CD4-positive, CD25-positive, alpha-beta regulatory T cell (primary cell): ENCODE measurements around the gene CCL4. TPM values are rescaled to one million over a fixed set of nuclear protein-coding genes. Genes with fewer than 3 reads are reported as not detected.
A peak's percentile ranks its signal among the peaks of the same experiment; 100 is the strongest.

Experiments
- ATAC-seq, 2 donors: fragments of 150-1000 bp; cut with Tn5 transposase; one replicate each; pipeline ENCODE4 v1.10.0; 2021; ENCODE audit warnings: low read depth in 2 of 2, moderate number of reproducible peaks in 2 of 2, moderate library complexity in 1 of 2
- DNase-seq, 3 donors: peaks; one replicate each; pipeline versions ENCODE4 v3.0.0 to v3.0.0-alpha.2; 2012 to 2022; ENCODE audit warnings: mixed read lengths in 1 of 3
- H3K27ac ChIP-seq: one replicate; pipeline ENCODE4 v1.7.0; 2013; ENCODE audit warnings: mild to moderate bottlenecking, low read length; ENCODE audit not compliant: insufficient read depth, poor library complexity, severe bottlenecking
- H3K27me3 ChIP-seq: one replicate; pipeline ENCODE4 v1.7.0; 2013; ENCODE audit warnings: low read length; ENCODE audit not compliant: control insufficient read depth, insufficient read depth
- H3K36me3 ChIP-seq: one replicate; pipeline ENCODE4 v1.7.0; 2013; ENCODE audit warnings: mild to moderate bottlenecking, low read length, moderate library complexity; ENCODE audit not compliant: control insufficient read depth, insufficient read depth
- H3K4me1 ChIP-seq: 2 replicates; pipeline ENCODE4 v1.7.0; 2013; ENCODE audit warnings: mild to moderate bottlenecking, low read length; ENCODE audit not compliant: insufficient read depth, control insufficient read depth, poor library complexity, severe bottlenecking
- H3K4me3 ChIP-seq: one replicate; pipeline ENCODE4 v1.7.0; 2013; ENCODE audit warnings: low read depth, mild to moderate bottlenecking, low read length, moderate library complexity
- H3K9me3 ChIP-seq, 2 experiments: 1 replicate in 1 of 2; 2 replicates in 1 of 2; pipeline ENCODE4 v1.7.0; 2013; ENCODE audit warnings: low read length in 2 of 2, mild to moderate bottlenecking in 1 of 2, moderate library complexity in 1 of 2; ENCODE audit not compliant: control insufficient read depth in 2 of 2
- H3K27ac Mint-ChIP-seq, 3 donors: one replicate each; pipeline ENCODE4 v1.8.0; 2020 to 2022; ENCODE audit warnings: mild to moderate bottlenecking in 3 of 3, mixed read lengths in 3 of 3, moderate library complexity in 2 of 3
- H3K27me3 Mint-ChIP-seq: one replicate; pipeline ENCODE4 v1.8.0; 2022; ENCODE audit warnings: mild to moderate bottlenecking, mixed read lengths
- H3K36me3 Mint-ChIP-seq: one replicate; pipeline ENCODE4 v1.8.0; 2020; ENCODE audit warnings: mixed read lengths
- H3K4me1 Mint-ChIP-seq, 4 donors: one replicate each; pipeline ENCODE4 v1.8.0; 2020 to 2022; ENCODE audit warnings: mixed read lengths in 4 of 4, mild to moderate bottlenecking in 1 of 4
- H3K4me3 Mint-ChIP-seq, 4 donors: one replicate each; pipeline ENCODE4 v1.8.0; 2020 to 2022; ENCODE audit warnings: mild to moderate bottlenecking in 4 of 4, mixed read lengths in 4 of 4, moderate library complexity in 3 of 4
- H3K9me3 Mint-ChIP-seq, 7 donors: one replicate each; pipeline ENCODE4 v1.8.0; 2020 to 2022; ENCODE audit warnings: mixed read lengths in 7 of 7, mild to moderate bottlenecking in 3 of 7, moderate library complexity in 2 of 7
- polyA plus RNA-seq, 4 donors: library from polyadenylated mRNA; unstranded; fragments of 300-500 nt; fragmentation: Illumina TruSeq; gene quantifications; one replicate each; pipeline ENCODE4 v1.2.3, GENCODE V29; 2021
- total RNA-seq: library from RNA; stranded (reverse); gene quantifications from one replicate; pipeline ENCODE4 v1.2.3, GENCODE V29; 2022

The CCL4 gene
- total and polyA plus RNA-seq, 5 donors from 2014 or later, result 0.49 to 1.2 (median 0.59) TPM; not detected in 2

GRCh38 chr17:36066365-36066985 is 37.2 kb upstream of the CCL4 start:
- no peaks in the 10 kb centered on the region for H3K4me1 Mint-ChIP-seq
- no peaks in the 10 kb centered on the region for H3K9me3 Mint-ChIP-seq
- Histone ChIP-seq H3K4me3 (no peak overlapping the region), H3K27me3 (peaks cover 9% of the 10 kb centered on the region), H3K27ac (no peak overlapping the region), H3K4me1 (no peaks in the 10 kb centered on the region), H3K9me3 (no peaks in the 10 kb centered on the region), H3K36me3 (no peaks in the 10 kb centered on the region)
- ATAC-seq, result no peak
- H3K27ac Mint-ChIP-seq, result no peak overlapping the region
- H3K4me3 Mint-ChIP-seq, result no peak overlapping the region
- DNase-seq, result no peak
- H3K27me3 Mint-ChIP-seq, result peaks cover 13% of the 10 kb centered on the region
- H3K36me3 Mint-ChIP-seq, result no peaks in the 10 kb centered on the region

- H3K9me3 ChIP-seq, result no peaks in the 10 kb centered on the region
- H3K4me1 Mint-ChIP-seq, result peaks cover 0 to 3% (median 1%) of the 10 kb centered on the region in 4 donors
- no peaks in the 10 kb centered on the region for H3K36me3 ChIP-seq
- H3K4me3 Mint-ChIP-seq, result no peak overlapping the region
- H3K4me3 ChIP-seq, result no peak overlapping the region
- H3K27me3 Mint-ChIP-seq, result peaks cover 10% of the 10 kb centered on the region
- H3K27ac Mint-ChIP-seq, result peak overlapping the region in 1 of 3 donors; percentile 10
- H3K4me1 ChIP-seq, result no peaks in the 10 kb centered on the region
- no peaks in the 10 kb centered on the region for H3K36me3 Mint-ChIP-seq
- ATAC-seq (no peak), DNase-seq (no peak)
- peaks cover 0 to 1% (median 0%) of the 10 kb centered on the region in 7 donors for H3K9me3 Mint-ChIP-seq
- peaks cover 9% of the 10 kb centered on the region for H3K27me3 ChIP-seq
- H3K27ac ChIP-seq, result no peak overlapping the region
Measured at GRCh38 chr17:36068524-36068923, 35.1 kb upstream of the CCL4 start.

- Histone ChIP-seq H3K36me3 (no peaks in the 10 kb centered on the region), H3K27ac (no peak overlapping the region), H3K9me3 (no peaks in the 10 kb centered on the region), H3K4me3 (no peak overlapping the region), H3K27me3 (peaks cover 9% of the 10 kb centered on the region), H3K4me1 (no peaks in the 10 kb centered on the region)
- no peak for ATAC-seq
- H3K27me3 Mint-ChIP-seq, result peaks cover 4% of the 10 kb centered on the region
- H3K4me3 Mint-ChIP-seq, result no peak overlapping the region
- no peak overlapping the region for H3K27ac Mint-ChIP-seq
- no peak for DNase-seq
- H3K9me3 Mint-ChIP-seq, result peaks cover 0 to 1% (median 0%) of the 10 kb centered on the region in 7 donors
- peaks cover 0 to 3% (median 1%) of the 10 kb centered on the region in 4 donors for H3K4me1 Mint-ChIP-seq
- H3K36me3 Mint-ChIP-seq, result no peaks in the 10 kb centered on the region
Measured at GRCh38 chr17:36069136-36069535, 34.5 kb upstream of the CCL4 start.

GRCh38 chr17:36070427-36070826 is 33.2 kb upstream of the CCL4 start:
- Histone ChIP-seq H3K27ac (no peak overlapping the region), H3K9me3 (no peaks in the 10 kb centered on the region)

GRCh38 chr17:36071751-36072150 is 31.9 kb upstream of the CCL4 start:
- H3K27ac Mint-ChIP-seq, result no peak overlapping the region
- H3K4me3 Mint-ChIP-seq, result no peak overlapping the region
- Histone ChIP-seq H3K4me1 (no peaks in the 10 kb centered on the region), H3K27ac (no peak overlapping the region), H3K4me3 (no peak overlapping the region), H3K9me3 (no peaks in the 10 kb centered on the region), H3K27me3 (peaks cover 5% of the 10 kb centered on the region), H3K36me3 (no peaks in the 10 kb centered on the region)
- DNase-seq, result no peak
- no peaks in the 10 kb centered on the region for H3K27me3 Mint-ChIP-seq
- H3K36me3 Mint-ChIP-seq, result no peaks in the 10 kb centered on the region
- H3K4me1 Mint-ChIP-seq, result peaks cover 0 to 3% (median 1%) of the 10 kb centered on the region in 4 donors
- peaks cover 0 to 4% (median 0%) of the 10 kb centered on the region in 7 donors for H3K9me3 Mint-ChIP-seq
- no peak for ATAC-seq

More at GRCh38 chr17:36070427-36070826, 33.2 kb upstream of the CCL4 start:
- no peak overlapping the region for H3K4me3 ChIP-seq
- DNase-seq (no peak), ATAC-seq (no peak)
- Mint-ChIP-seq H3K27ac (no peak overlapping the region), H3K36me3 (no peaks in the 10 kb centered on the region), H3K27me3 (peaks cover under 1% of the 10 kb centered on the region), H3K4me3 (no peak overlapping the region), H3K9me3 (peaks cover 0 to 1% (median 0%) of the 10 kb centered on the region in 7 donors), H3K4me1 (peaks cover 0 to 3% (median 1%) of the 10 kb centered on the region in 4 donors)
- H3K36me3 ChIP-seq, result no peaks in the 10 kb centered on the region
- peaks cover 9% of the 10 kb centered on the region for H3K27me3 ChIP-seq
- H3K4me1 ChIP-seq, result no peaks in the 10 kb centered on the region

GRCh38 chr17:36072431-36073121 is 31.1 kb upstream of the CCL4 start:
- H3K27me3 Mint-ChIP-seq, result no peaks in the 10 kb centered on the region
- peaks cover 0 to 3% (median 1%) of the 10 kb centered on the region in 4 donors for H3K4me1 Mint-ChIP-seq
- peaks cover 0 to 2% of the 10 kb centered on the region in 2 experiments for H3K9me3 ChIP-seq
- peaks cover 4% of the 10 kb centered on the region for H3K27me3 ChIP-seq
- no peaks in the 10 kb centered on the region for H3K4me1 ChIP-seq
- no peak overlapping the region for H3K27ac Mint-ChIP-seq
- H3K9me3 Mint-ChIP-seq, result peaks cover 0 to 4% (median 0%) of the 10 kb centered on the region in 7 donors
- H3K36me3 Mint-ChIP-seq, result no peaks in the 10 kb centered on the region
- peak; percentile 6 to 49 (median 9) for DNase-seq
- no peak overlapping the region for H3K4me3 Mint-ChIP-seq
- no peak for ATAC-seq
- H3K36me3 ChIP-seq, result no peaks in the 10 kb centered on the region
- no peak overlapping the region for H3K4me3 ChIP-seq
- H3K27ac ChIP-seq, result no peak overlapping the region

- Mint-ChIP-seq H3K4me1 (peaks cover 0 to 3% (median 1%) of the 10 kb centered on the region in 4 donors), H3K36me3 (no peaks in the 10 kb centered on the region), H3K4me3 (no peak overlapping the region), H3K27me3 (peaks cover 8% of the 10 kb centered on the region), H3K9me3 (peaks cover 0 to 4% (median 0%) of the 10 kb centered on the region in 7 donors), H3K27ac (no peak overlapping the region)
- Histone ChIP-seq H3K36me3 (no peaks in the 10 kb centered on the region), H3K27ac (no peak overlapping the region), H3K4me3 (no peak overlapping the region), H3K4me1 (no peaks in the 10 kb centered on the region), H3K27me3 (peaks cover 4% of the 10 kb centered on the region), H3K9me3 (peaks cover 0 to 2% of the 10 kb centered on the region in 2 experiments)
- DNase-seq (no peak), ATAC-seq (no peak)
Measured at GRCh38 chr17:36074365-36074764, 29.3 kb upstream of the CCL4 start.
